Measurements from ENCODE around the gene FHDC1.

The FHDC1 gene

DNA sequence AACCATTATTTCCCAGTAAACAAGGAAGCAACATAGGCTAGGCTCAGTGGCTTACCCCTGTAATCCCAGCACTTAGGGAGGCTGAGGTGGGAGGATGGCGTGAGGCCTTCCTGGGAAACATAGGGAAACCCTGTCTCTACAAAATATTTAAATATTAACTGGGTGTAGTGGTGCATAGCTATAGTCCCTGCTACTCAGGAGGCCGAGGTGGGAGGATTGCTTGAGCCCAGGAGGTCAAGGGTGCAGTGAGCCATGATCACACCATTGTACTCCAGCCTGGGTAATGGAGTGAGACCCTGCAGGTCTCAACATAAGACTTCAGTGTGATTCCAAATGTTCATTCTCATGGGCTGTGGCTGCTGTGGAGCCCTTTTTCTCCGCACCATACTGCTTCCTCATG lies 34.9 kb downstream of the FHDC1 start:
- no peak for TF ChIP-seq SIN3A (IDR thresholded peaks at IDR 0.05; ENCODE audit: borderline replicate concordance, insufficient read depth, low read length)
- no peak for TF ChIP-seq TAF1 (IDR thresholded peaks at IDR 0.05; ENCODE audit: borderline replicate concordance, insufficient read depth, low read length)
- TF ChIP-seq POLR2AphosphoS5 (IDR thresholded peaks at IDR 0.05; ENCODE audit: low read depth, low read length), result no peak
- TF ChIP-seq FOXP2 (optimal IDR thresholded peaks at IDR 0.05; ENCODE audit: borderline replicate concordance, extremely low read depth, extremely low read length, insufficient read depth), result no peak

DNA sequence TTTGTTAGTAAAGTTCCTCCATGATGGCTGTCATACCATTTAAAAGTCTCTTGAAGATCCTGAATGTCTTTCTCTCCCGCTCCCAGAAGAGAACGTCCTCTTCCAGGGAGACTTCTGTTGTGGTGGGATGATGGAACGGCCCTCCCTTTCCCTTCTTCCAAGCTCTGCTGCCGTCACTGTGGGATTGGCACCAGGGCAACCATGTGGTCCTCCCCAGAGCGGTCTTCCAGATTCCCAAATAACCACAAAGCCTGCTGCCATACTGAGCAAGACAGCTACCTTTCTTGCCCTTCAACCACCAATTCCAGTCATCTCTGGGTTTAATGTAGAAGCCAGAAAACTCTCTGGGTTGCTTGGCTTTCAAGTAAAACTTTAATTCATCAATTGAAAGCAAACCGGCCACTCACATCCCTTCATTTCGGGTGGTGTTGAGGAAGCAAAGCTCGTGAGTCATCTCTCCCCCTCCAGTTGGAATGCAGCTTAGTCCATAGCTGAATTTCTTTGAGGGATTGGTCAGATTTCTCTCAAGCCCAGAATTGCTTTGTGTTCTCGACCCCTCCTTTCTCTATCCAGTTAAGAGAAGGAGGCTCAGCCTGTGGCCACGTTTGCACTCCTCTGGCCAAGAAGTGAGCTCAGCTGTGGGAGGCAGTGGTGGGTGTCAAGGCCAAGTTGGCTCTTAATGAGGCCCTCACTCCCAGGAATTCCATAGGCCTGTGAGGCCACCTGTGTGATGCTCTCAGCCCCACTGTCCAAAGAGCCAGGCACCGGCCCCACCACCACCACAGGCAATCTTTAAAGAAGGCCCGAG lies 36.9 kb downstream of the FHDC1 start:
- TF ChIP-seq TAF1 (IDR thresholded peaks at IDR 0.05; ENCODE audit: borderline replicate concordance, insufficient read depth, low read length) (no peak), POLR2AphosphoS5 (IDR thresholded peaks at IDR 0.05; ENCODE audit: low read depth, low read length) (no peak), FOXP2 (optimal IDR thresholded peaks at IDR 0.05; ENCODE audit: borderline replicate concordance, extremely low read depth, extremely low read length, insufficient read depth) (no peak), SIN3A (IDR thresholded peaks at IDR 0.05; ENCODE audit: borderline replicate concordance, insufficient read depth, low read length) (no peak)
- TF ChIP-seq, protein P1, sequence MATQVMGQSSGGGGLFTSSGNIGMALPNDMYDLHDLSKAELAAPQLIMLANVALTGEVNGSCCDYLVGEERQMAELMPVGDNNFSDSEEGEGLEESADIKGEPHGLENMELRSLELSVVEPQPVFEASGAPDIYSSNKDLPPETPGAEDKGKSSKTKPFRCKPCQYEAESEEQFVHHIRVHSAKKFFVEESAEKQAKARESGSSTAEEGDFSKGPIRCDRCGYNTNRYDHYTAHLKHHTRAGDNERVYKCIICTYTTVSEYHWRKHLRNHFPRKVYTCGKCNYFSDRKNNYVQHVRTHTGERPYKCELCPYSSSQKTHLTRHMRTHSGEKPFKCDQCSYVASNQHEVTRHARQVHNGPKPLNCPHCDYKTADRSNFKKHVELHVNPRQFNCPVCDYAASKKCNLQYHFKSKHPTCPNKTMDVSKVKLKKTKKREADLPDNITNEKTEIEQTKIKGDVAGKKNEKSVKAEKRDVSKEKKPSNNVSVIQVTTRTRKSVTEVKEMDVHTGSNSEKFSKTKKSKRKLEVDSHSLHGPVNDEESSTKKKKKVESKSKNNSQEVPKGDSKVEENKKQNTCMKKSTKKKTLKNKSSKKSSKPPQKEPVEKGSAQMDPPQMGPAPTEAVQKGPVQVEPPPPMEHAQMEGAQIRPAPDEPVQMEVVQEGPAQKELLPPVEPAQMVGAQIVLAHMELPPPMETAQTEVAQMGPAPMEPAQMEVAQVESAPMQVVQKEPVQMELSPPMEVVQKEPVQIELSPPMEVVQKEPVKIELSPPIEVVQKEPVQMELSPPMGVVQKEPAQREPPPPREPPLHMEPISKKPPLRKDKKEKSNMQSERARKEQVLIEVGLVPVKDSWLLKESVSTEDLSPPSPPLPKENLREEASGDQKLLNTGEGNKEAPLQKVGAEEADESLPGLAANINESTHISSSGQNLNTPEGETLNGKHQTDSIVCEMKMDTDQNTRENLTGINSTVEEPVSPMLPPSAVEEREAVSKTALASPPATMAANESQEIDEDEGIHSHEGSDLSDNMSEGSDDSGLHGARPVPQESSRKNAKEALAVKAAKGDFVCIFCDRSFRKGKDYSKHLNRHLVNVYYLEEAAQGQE (IDR thresholded peaks at IDR 0.05; ENCODE audit: insufficient read depth in 1 of 2, low read depth in 2 of 2, low read length in 2 of 2), result no peak

DNA sequence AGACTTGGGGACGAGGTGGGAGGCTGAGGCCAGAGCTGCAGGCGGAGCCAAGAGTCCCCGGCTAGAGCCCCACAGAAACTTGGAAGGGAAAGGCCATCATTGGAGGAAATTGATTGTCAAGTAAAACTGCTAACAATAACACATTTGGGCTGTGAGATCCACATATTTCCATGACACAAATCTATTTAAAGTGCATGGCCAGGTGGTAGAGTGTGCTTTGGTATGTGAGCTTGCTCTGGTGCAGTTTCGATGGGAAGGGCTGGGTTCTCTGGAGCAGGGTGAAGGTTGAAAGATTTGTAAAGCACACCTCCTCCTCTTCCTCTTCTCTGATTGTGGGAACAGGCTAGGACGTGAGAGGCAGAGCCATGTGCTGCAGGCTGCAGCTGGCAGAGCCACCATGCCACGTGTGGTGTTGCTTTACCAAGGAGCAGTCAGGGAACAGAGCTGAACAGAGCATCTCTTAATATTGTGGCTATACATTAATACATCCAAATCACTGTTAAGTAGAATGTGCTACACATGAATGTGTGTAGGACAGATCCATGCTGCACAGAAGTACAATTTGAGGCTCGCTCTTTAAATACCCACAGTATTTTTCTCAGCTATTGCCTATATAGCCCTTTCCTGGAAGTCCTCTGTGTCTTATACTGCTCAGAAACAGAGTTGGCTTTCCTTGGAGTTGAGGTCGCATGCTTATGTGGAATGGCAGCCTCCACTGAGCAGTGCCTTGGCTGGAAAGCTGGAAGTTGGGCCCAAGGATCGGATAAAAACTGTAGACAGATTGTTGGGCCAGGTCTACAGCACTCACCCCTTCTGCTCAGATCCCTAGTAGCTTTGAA lies 37.7 kb downstream of the FHDC1 start:
- TF ChIP-seq, protein P1 (IDR thresholded peaks at IDR 0.05; ENCODE audit: insufficient read depth in 1 of 2, low read depth in 2 of 2, low read length in 2 of 2), result no peak
- TF ChIP-seq SIN3A (IDR thresholded peaks at IDR 0.05; ENCODE audit: borderline replicate concordance, insufficient read depth, low read length) (no peak), POLR2AphosphoS5 (IDR thresholded peaks at IDR 0.05; ENCODE audit: low read depth, low read length) (no peak), TAF1 (IDR thresholded peaks at IDR 0.05; ENCODE audit: borderline replicate concordance, insufficient read depth, low read length) (no peak), FOXP2 (optimal IDR thresholded peaks at IDR 0.05; ENCODE audit: borderline replicate concordance, extremely low read depth, extremely low read length, insufficient read depth) (no peak)

DNA sequence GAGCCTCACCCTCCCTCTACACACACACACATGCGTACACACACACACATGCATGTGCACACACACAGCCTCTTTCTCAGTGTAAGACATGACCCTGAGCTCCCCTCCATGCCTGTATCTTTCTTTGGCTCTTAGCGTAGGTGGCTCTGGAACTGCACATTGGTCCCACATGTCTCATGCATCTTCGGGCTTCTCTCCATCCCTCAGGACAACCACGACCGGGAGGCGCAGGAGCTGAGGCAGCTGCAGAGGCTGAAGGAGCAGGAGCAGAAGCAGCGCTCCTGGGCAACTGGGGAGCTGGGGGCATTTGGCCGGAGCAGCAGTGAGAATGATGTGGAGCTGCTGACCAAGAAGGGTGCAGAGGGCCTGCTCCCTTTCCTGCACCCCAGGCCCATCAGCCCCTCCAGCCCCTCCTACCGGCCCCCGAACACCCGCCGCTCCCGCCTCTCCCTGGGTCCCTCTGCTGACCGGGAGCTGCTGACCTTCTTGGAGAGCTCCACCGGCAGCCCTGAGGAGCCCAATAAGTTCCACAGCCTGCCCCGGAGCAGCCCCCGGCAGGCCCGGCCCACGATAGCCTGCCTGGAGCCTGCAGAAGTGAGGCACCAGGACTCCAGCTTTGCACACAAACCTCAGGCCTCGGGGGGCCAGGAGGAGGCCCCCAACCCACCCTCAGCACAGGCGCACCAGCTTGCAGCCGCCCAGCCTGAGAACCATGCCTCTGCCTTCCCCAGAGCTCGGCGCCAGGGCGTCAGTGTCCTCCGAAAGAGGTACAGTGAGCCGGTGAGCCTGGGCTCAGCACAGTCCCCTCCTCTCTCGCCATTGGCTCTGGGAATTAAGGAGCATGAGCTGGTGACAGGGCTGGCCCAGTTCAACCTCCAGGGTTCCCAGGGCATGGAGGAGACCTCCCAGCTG lies 38.6 kb downstream of the FHDC1 start:
- TF ChIP-seq, protein P1 (IDR thresholded peaks at IDR 0.05; ENCODE audit: insufficient read depth in 1 of 2, low read depth in 2 of 2, low read length in 2 of 2), result no peak
- no peak for TF ChIP-seq FOXP2 (optimal IDR thresholded peaks at IDR 0.05; ENCODE audit: borderline replicate concordance, extremely low read depth, extremely low read length, insufficient read depth)
- TF ChIP-seq SIN3A (IDR thresholded peaks at IDR 0.05; ENCODE audit: borderline replicate concordance, insufficient read depth, low read length), result no peak
- no peak for TF ChIP-seq TAF1 (IDR thresholded peaks at IDR 0.05; ENCODE audit: borderline replicate concordance, insufficient read depth, low read length)
- TF ChIP-seq POLR2AphosphoS5 (IDR thresholded peaks at IDR 0.05; ENCODE audit: low read depth, low read length), result no peak
